GM12878 (cell line): ENCODE results near the gene CPNE6. TPM values are rescaled to one million over a fixed set of nuclear protein-coding genes. Genes with fewer than 3 reads are reported as not detected.

Experiments
- IKZF1 ChIP-seq: fragments of 450-650 bp; conservative IDR thresholded peaks from 2 replicates; pipeline ENCODE4 v1.6.1; 2017; ENCODE audit warnings: antibody characterized with exemption, mild to moderate bottlenecking
- JUNB ChIP-seq: IDR thresholded peaks from 2 replicates; pipeline ENCODE4 v1.6.1; 2016; ENCODE audit warnings: antibody characterized with exemption, mild to moderate bottlenecking
- SP1 ChIP-seq: IDR thresholded peaks from one replicate; pipeline ENCODE4 v1.6.1; 2011; ENCODE audit warnings: low read depth, low read length
- TCF12 ChIP-seq: IDR thresholded peaks from 2 replicates; pipeline ENCODE4 v1.6.1; 2011; ENCODE audit warnings: low read depth, mild to moderate bottlenecking, low read length
- YY1 ChIP-seq: IDR thresholded peaks from 2 replicates; pipeline ENCODE4 v1.6.1; 2011; ENCODE audit warnings: low read depth, mild to moderate bottlenecking, low read length
- ZSCAN29 ChIP-seq: fragments of 450-650 bp; IDR thresholded peaks from 2 replicates; pipeline ENCODE4 v1.6.1; 2017; ENCODE audit warnings: mild to moderate bottlenecking, moderate library complexity
- polyA plus RNA-seq, 11 experiments: library from polyadenylated mRNA; depleted of rRNA in 4 of 11; unstranded in 6 of 11; stranded (reverse) in 5 of 11; fragments of >200 nt; fragmentation: Nextera tagmentation in 4 of 11; fragmentation: Illumina TruSeq in 1 of 11; extraction: Ambion mirVana in 4 of 11; extraction: Trizol in 1 of 11; gene quantifications; 1 replicate in 1 of 11; 2 replicates in 10 of 11; pipeline versions ENCODE4 v1.2.1 to v1.2.3, GENCODE V29; 2011 to 2016; ENCODE audit warnings: inconsistent platforms in 2 of 11, missing spikeins in 2 of 11, low read depth in 1 of 11
- total RNA-seq, 4 experiments: library from RNA; depleted of rRNA in 3 of 4; stranded (reverse); fragments of >200 nt in 3 of 4; fragmentation: Illumina TruSeq in 1 of 4; extraction: Trizol in 1 of 4; gene quantifications; 2 replicates each; pipeline versions ENCODE4 v1.2.1 to v1.2.3, GENCODE V29; 2013 to 2021
- TF ChIP-seq, protein P1 (sequence below): IDR thresholded peaks from 2 replicates; pipeline ENCODE4 v1.6.1; 2011; ENCODE audit warnings: borderline replicate concordance, low read depth, mild to moderate bottlenecking, moderate library complexity, low read length; ENCODE audit not compliant: insufficient read depth, poor library complexity, severe bottlenecking
- TF ChIP-seq, protein P2 (sequence below): fragments of 450-650 bp; IDR thresholded peaks from 2 replicates; pipeline ENCODE4 v1.6.1; 2017; ENCODE audit warnings: low read depth, mild to moderate bottlenecking, moderate library complexity

The CPNE6 gene
- total and polyA plus RNA-seq, 10 of the 15 experiments (the other 5 are each of a cell fraction or from before 2014, with no cell fraction given), result 0.06 to 0.43 (median 0.18) TPM; not detected in 3

GRCh38 chr14:24122898-24123297 is 51.5 kb downstream of the CPNE6 start (continued):
- TF ChIP-seq, protein P1, sequence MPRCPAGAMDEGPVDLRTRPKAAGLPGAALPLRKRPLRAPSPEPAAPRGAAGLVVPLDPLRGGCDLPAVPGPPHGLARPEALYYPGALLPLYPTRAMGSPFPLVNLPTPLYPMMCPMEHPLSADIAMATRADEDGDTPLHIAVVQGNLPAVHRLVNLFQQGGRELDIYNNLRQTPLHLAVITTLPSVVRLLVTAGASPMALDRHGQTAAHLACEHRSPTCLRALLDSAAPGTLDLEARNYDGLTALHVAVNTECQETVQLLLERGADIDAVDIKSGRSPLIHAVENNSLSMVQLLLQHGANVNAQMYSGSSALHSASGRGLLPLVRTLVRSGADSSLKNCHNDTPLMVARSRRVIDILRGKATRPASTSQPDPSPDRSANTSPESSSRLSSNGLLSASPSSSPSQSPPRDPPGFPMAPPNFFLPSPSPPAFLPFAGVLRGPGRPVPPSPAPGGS, result no peak
- TF ChIP-seq TCF12, result no peak
- no peak for TF ChIP-seq YY1
- no peak for TF ChIP-seq IKZF1
- TF ChIP-seq, protein P2, sequence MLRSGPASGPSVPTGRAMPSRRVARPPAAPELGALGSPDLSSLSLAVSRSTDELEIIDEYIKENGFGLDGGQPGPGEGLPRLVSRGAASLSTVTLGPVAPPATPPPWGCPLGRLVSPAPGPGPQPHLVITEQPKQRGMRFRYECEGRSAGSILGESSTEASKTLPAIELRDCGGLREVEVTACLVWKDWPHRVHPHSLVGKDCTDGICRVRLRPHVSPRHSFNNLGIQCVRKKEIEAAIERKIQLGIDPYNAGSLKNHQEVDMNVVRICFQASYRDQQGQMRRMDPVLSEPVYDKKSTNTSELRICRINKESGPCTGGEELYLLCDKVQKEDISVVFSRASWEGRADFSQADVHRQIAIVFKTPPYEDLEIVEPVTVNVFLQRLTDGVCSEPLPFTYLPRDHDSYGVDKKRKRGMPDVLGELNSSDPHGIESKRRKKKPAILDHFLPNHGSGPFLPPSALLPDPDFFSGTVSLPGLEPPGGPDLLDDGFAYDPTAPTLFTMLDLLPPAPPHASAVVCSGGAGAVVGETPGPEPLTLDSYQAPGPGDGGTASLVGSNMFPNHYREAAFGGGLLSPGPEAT, result no peak
- TF ChIP-seq ZSCAN29, result no peak
- TF ChIP-seq JUNB, result no peak
- TF ChIP-seq SP1, result no peak
